GM08714 (cell line): ENCODE results near the gene NOTCH2.

Experiments
- H3K4me3 ChIP-seq: fragments of 200-500 bp; sonication (Bioruptor generic); 2 replicates; pipeline ENCODE4 v1.5.1; 2014; ENCODE audit warnings: mild to moderate bottlenecking, low read length, inconsistent platforms
- ZNF274 ChIP-seq: IDR thresholded peaks from 2 replicates; pipeline ENCODE4 v1.6.1; 2012; ENCODE audit warnings: mild to moderate bottlenecking, low read depth, low read length

The NOTCH2 gene

DNA sequence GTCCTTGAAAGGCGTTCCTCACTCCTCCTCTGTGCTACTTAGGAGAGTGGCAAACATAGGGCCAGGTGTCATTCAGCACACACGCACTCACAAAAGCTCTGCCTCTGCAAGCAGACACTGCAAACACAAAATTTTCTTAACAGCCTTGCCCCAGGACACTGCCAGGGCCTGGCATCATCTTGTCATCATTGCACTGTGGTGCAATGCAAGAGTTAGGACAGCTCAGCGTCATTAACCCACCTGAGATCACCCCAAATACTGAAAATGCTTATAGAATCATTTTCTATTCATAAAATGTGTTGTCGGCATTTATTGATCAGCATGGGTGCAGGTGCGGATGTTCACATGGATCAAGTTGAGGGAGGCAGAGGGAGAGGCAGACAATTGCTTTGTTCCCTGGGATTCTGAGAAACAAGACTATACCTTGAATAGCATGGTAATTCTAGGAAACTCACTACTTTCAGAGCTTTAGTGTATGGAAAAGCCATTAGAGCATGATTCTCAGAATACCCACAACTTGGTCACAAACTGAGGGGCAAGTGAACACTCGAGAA, 176.1 kb downstream of the NOTCH2 start:
- no peak for TF ChIP-seq ZNF274
- no peak overlapping the region for H3K4me3 ChIP-seq

DNA sequence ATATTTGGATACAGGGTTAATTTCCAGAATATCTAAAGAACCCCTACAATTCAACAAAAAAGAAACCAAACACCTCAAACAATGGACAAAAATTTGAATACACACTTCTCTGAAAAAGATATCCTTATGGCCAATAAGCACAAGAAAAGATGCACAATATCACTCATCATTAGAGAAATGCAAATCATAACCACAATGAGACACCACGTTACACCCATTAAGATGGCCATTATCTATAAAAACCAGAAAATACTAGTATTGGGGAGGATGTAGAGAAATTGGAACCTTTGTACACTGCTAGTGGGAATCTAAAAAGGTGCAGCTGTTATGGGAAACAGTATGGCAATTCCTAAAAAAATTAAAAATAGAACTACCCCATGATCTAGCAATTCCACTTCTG, 178.1 kb downstream of the NOTCH2 start:
- TF ChIP-seq ZNF274 = no peak
- H3K4me3 ChIP-seq = no peak overlapping the region

- no peak for TF ChIP-seq ZNF274
These were observed 181.0 kb downstream of the NOTCH2 start for GRCh38 chr1:119888476-119888875.

DNA sequence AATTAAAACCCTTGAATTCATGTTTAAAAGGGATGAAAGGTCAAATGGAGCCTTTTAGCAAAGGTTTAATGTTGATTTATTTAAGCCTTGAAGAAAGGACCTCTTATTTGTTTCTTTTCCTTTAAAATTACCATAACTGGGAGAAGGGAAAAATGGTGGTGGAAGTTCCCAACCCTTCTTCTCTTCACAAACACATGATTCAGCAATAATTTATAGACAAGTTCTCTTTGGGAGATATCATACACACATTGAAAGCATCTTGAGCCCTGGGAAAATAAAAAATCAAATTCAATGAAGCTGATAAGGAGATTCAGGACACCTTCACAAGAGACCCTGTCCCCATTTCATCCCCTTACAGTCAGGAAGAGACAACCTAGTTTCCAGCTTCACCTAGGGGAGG, 182.0 kb downstream of the NOTCH2 start:
- no peak for TF ChIP-seq ZNF274
- no peak overlapping the region for H3K4me3 ChIP-seq

More at GRCh38 chr1:119888476-119888875, 181.0 kb downstream of the NOTCH2 start:
- H3K4me3 ChIP-seq = no peak overlapping the region

DNA sequence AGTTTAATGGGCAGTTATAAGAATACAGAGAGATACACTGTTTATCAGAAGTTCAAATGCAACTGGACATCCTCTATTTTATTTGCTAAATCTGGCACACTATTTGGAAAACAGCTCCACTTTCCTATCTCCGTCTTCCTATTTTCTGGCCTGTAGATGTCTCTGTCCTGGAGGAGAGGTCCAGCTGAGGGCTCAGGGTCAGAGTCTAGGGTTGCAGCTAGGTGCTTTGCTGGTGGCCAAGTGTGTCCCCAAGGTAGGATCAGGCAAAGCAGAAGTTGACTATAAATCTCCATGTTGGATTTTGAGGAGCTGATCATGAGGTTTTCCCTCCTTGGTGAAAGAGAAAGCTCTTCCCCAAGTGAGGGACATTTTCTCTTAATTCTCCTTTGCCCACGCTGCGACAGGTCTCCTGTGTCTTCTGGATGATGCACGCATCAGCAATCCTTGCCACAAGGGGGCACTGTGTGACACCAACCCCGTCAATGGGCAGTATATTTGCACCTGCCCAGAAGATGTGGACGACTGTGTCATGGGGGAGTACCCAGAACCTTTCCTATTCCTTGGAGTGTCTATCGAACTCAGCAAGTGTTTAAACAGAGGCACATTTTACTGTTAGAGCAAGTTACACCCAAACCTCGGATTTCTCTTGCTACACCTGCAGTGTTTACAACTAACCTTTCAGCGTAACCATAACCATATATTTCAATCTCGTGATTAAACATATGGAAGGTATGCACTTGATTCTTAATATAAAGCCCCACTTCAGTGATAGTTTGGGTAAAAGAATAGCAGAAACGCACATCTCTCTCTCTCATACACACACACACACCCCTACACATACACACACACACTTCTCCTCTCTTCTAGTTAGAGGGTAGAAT, 183.3 kb downstream of the NOTCH2 start:
- no peak for TF ChIP-seq ZNF274
- no peak overlapping the region for H3K4me3 ChIP-seq

DNA sequence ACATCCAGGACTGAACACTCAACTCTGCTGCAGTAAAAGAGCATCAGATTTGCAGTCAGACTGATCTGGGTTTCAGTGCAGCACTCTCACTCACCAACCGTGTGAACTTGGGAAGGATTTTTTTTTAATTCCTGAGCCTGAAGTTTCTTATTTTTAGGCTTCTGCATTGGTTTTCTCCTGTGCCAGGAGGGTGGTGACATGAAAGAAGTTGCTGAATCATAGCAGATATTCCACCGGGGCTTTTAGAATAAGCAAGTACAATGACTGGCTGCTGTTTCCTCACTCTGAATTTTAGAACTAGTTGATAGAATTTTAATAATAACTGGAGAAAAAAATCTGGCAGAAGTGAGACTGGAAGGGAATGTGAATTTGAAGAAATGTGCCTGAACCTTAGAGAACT, 184.8 kb downstream of the NOTCH2 start:
- no peak overlapping the region for H3K4me3 ChIP-seq
- TF ChIP-seq ZNF274 = no peak

GRCh38 chr1:119883826-119884225, 185.6 kb downstream of the NOTCH2 start:
- no peak for TF ChIP-seq ZNF274
- H3K4me3 ChIP-seq = no peak overlapping the region

DNA sequence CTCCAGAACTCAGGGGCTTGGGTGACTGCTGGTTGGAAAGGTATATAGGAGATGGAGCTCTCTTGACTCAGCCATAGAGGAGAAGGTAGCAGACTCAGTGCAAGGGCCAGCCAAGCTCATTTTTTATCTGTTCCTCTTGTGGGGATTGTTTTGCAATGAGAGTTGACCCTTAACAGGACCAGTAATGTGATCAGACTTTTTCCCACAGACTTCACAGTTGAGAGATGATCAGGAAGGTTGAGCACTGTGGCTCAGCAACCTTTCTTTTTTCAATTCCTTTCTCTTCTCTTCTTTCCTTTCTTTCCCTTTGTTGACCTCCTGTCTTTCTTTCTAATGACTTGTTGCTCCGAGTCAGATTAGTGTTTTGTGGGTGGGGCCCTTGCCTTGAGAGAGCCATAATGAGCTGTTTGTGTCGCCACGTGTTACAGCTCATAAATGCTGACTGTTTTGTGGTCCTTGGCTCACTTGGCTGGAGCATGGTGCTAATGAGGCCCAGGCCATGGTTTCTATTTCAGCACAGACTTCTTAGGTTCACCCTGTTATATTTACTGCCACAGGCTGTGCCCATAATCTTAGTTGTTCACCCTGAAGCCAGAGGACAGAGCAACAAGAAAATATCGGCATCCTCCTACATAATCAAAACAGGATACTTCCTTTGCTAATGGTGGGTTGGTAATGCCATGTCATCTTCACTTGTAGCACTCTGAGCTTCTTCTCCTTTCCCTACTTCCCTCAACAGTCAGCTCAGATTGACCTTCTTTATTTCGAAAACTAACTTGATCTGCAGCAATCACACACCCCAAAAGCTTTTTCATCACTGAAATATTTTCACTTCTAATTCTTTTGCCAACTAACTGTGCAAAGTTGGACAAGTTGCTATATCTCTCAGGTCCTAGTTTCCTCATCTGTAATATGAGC, 187.1 kb downstream of the NOTCH2 start:
- TF ChIP-seq ZNF274 = no peak
- no peak overlapping the region for H3K4me3 ChIP-seq

DNA sequence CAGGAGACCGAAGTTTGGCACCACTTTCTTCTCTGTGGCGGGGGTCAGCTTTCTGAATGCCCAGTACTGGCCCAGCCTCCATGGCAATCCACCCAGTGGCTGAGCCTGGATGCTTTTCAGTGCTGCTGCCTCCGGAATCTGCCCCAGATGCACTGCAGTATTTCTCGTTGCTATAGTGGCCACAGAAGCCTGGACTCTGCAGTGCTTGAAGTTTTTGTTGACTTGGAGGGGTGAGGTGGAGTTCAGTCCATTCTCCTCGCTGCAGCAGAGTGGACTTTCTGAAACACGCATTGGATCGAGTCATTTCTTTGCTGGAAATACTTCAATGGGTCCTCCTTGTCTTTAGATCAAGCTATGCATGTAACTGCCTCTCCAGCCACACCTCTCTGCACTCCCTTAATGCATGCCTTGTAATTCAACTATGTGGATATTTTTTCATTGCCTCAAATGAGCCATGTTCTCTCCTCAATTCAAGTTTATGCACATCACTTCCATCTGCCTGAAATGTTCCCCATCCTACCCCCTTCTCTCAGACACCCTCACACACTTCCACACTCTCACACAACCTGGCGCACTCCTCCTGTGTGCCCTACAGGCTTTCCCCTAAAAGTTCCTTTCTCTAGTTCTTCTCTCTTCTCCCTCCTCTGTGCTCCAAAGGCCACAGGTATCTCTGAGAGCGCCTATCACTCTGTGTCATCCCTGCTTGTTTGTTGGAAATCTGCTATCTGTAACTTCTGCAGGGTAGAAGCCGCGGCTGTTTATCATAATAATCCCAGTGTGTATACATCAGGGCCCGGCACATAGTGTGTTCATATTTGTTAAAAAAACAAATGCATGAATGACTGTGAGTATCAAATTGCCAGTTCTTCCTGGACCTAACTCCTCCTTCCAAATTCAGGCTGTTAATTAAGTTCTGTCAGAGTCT, 189.7 kb downstream of the NOTCH2 start:
- TF ChIP-seq ZNF274 = no peak

GRCh38 chr1:119878171-119878570, 191.3 kb downstream of the NOTCH2 start:
- TF ChIP-seq ZNF274 = no peak
- no peak overlapping the region for H3K4me3 ChIP-seq

More for the DNA sequence above, 189.7 kb downstream of the NOTCH2 start:
- no peak overlapping the region for H3K4me3 ChIP-seq

DNA sequence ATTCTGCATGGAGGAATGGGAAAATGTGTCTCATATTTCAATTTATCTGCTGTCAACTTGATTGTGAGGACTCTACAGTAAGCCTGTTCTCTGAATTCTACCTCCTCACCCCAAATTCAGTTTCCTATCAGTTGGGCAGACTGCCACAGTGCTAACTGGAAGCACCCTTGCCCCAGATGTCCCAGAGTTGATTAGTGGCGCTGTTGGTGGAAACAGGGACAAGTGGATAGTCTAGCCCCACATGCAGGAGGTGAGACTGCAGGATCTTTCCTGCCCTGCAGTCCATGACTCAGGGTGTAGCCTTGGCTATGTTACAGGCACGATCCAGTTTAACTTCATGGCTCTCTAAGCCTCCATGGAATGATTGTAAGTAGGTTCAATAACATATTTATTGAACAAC, 195.3 kb downstream of the NOTCH2 start:
- H3K4me3 ChIP-seq = no peak overlapping the region
- TF ChIP-seq ZNF274 = no peak

GRCh38 chr1:119873135-119874015, 196.1 kb downstream of the NOTCH2 start:
- no peak for TF ChIP-seq ZNF274
- no peak overlapping the region for H3K4me3 ChIP-seq
